Thyroid gland (tissue), 4 donors: Measurements from ENCODE around the gene VWA5B1.

ENCODE experiments used
- POLR2A ChIP-seq, 2 donors: fragments of 450-650 bp; IDR thresholded peaks; one replicate each; pipeline ENCODE4 v1.6.1; 2017; ENCODE audit warnings: antibody characterized with exemption in 2 of 2, mild to moderate bottlenecking in 2 of 2, moderate library complexity in 1 of 2
- TF ChIP-seq, protein P1 (sequence below), 6 experiments: fragments of 200-600 bp in 3 of 6; fragments of 450-650 bp in 3 of 6; sonication (generic) in 3 of 6; IDR thresholded peaks; one replicate each; pipeline ENCODE4 v1.5.1; 2016 to 2019; ENCODE audit warnings: antibody characterized with exemption in 6 of 6, mild to moderate bottlenecking in 2 of 6, inconsistent platforms in 1 of 6, moderate library complexity in 1 of 6

DNA sequence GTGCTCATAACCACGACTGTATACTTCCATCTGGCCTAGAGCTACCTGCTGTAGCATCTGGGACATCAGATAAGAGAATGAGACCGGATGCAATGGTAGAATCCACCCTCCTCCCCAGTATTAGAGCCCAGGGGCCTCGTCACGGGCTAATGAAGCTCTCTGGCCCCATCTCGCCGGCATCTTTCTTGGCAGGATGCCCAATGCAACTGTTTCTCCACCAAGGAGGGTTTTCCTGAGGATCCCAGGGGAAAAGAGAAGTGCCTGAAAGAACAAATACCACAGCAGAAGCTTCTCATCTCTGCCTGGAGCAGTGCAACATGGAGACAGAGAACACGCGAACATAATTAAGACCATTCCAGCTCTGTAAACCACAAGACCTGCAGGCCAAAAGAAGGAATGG is 80.0 kb downstream of the VWA5B1 start:
- TF ChIP-seq, protein P1, sequence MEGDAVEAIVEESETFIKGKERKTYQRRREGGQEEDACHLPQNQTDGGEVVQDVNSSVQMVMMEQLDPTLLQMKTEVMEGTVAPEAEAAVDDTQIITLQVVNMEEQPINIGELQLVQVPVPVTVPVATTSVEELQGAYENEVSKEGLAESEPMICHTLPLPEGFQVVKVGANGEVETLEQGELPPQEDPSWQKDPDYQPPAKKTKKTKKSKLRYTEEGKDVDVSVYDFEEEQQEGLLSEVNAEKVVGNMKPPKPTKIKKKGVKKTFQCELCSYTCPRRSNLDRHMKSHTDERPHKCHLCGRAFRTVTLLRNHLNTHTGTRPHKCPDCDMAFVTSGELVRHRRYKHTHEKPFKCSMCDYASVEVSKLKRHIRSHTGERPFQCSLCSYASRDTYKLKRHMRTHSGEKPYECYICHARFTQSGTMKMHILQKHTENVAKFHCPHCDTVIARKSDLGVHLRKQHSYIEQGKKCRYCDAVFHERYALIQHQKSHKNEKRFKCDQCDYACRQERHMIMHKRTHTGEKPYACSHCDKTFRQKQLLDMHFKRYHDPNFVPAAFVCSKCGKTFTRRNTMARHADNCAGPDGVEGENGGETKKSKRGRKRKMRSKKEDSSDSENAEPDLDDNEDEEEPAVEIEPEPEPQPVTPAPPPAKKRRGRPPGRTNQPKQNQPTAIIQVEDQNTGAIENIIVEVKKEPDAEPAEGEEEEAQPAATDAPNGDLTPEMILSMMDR (IDR thresholded peaks at IDR 0.05), result no peak
- no peak for TF ChIP-seq POLR2A (IDR thresholded peaks at IDR 0.05)
